GM12864 (cell line): ENCODE results near the gene TMEM132E.

Experiments used
- DNase-seq: peaks from one replicate; pipeline ENCODE4 v3.0.0-alpha.2; 2011; ENCODE audit warnings: low read depth
- H3K4me3 ChIP-seq: 2 replicates; pipeline ENCODE4 v1.5.1; 2011; ENCODE audit warnings: mild to moderate bottlenecking, low read depth, low read length, control low read depth
- TF ChIP-seq, protein P1 (sequence below): IDR thresholded peaks from 2 replicates; pipeline ENCODE4 v1.5.1; 2011; ENCODE audit warnings: low read depth, mild to moderate bottlenecking, moderate library complexity, low read length, control low read depth, inconsistent platforms; ENCODE audit errors: missing control alignments

The TMEM132E gene

DNA sequence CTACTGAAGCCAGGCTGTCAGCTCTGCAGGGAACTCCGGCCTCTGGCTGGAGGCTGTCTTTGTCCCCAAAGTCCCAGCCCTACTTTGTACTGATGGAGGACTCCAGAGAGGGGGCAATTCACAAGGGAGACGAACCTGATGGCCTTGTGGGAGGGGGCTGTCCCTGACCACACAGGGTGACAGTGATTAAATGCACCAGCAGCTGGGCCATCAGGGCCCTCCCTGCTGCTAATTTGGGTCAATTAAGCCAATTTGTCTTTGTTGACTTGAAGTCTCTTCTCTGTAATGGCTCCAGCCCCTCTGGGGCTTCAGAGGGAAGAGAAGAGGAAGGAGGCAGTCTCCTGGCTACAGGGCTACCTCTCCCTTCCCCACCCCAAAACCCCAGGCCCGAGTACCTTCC is 22.0 kb downstream of the TMEM132E start:
- no peak overlapping the region for H3K4me3 ChIP-seq
- TF ChIP-seq, protein P1, sequence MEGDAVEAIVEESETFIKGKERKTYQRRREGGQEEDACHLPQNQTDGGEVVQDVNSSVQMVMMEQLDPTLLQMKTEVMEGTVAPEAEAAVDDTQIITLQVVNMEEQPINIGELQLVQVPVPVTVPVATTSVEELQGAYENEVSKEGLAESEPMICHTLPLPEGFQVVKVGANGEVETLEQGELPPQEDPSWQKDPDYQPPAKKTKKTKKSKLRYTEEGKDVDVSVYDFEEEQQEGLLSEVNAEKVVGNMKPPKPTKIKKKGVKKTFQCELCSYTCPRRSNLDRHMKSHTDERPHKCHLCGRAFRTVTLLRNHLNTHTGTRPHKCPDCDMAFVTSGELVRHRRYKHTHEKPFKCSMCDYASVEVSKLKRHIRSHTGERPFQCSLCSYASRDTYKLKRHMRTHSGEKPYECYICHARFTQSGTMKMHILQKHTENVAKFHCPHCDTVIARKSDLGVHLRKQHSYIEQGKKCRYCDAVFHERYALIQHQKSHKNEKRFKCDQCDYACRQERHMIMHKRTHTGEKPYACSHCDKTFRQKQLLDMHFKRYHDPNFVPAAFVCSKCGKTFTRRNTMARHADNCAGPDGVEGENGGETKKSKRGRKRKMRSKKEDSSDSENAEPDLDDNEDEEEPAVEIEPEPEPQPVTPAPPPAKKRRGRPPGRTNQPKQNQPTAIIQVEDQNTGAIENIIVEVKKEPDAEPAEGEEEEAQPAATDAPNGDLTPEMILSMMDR = no peak
- no peak for DNase-seq

DNA sequence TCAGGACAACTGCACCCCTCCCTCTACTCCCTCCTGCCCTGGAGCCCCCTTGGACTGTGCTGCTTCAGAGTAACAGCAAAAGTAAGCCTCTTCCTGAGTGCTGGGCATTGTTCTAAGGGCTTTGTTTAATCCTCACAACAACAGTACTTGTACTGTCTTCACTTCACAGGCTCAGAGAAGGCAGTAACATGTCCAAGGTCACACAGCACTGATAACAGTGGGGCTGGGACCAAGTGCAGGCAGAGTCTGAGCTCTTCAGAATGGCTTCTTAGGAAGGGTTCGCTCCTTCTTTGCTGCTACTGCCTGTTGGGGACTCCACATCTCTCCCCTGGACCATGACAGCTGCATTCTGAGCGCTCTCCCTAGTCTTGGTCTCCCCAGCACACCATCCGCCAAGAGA is 24.6 kb downstream of the TMEM132E start:
- TF ChIP-seq, protein P1 = no peak
- no peak overlapping the region for H3K4me3 ChIP-seq
- no peak for DNase-seq

GRCh38 chr17:34606763-34607162 is 27.4 kb downstream of the TMEM132E start:
- TF ChIP-seq, protein P1 = no peak
- H3K4me3 ChIP-seq = no peak overlapping the region
- DNase-seq = no peak

- H3K4me3 ChIP-seq = no peak overlapping the region
- TF ChIP-seq, protein P1 = no peak
- DNase-seq = no peak
These were observed 28.5 kb downstream of the TMEM132E start for GRCh38 chr17:34607917-34608316.

DNA sequence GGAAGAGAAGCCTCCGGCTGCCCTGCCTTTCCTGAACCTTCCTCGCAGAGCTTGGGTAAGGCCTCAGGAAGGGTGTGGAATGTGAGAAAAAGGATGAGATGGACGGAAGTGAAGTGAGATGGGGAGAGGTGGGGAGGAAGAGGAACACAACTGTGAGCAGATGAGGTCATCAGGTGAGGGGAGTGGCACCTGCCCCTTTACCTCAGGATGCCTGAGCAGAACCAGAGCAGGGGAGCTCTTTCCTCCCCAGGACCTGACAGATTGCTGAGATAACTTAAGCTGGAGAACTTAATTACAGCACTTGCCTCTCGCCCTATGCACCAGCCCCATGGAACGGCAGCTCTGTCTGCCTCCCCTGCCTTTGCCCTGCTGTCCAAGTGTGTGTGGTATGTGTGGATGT is 29.8 kb downstream of the TMEM132E start:
- no peak overlapping the region for H3K4me3 ChIP-seq
- TF ChIP-seq, protein P1 = no peak
- no peak for DNase-seq

- no peak overlapping the region for H3K4me3 ChIP-seq
- TF ChIP-seq, protein P1 = no peak
- DNase-seq = no peak
These were observed 30.7 kb downstream of the TMEM132E start for GRCh38 chr17:34610039-34610438.

GRCh38 chr17:34610506-34610905 is 31.1 kb downstream of the TMEM132E start:
- no peak for DNase-seq
- TF ChIP-seq, protein P1 = no peak
- H3K4me3 ChIP-seq = no peak overlapping the region
